Measurements from ENCODE around the gene AKAIN1.

AKAIN1 gene

GRCh38 chr18:5097116-5097703 lies 99.8 kb downstream of the AKAIN1 start:
- Histone ChIP-seq H4K20me1 (ENCODE audit: low read depth, low read length) (no peaks in the 10 kb centered on the region), H3K9ac (ENCODE audit: low read length) (no peak overlapping the region), H3K27ac (ENCODE audit: low read depth, low read length) (no peak overlapping the region), H3K9me3 (ENCODE audit: insufficient read depth, low read length) (no peaks in the 10 kb centered on the region), H3K79me2 (ENCODE audit: insufficient read depth, low read length) (no peaks in the 10 kb centered on the region), H3K4me2 (ENCODE audit: low read depth, low read length, poor library complexity, severe bottlenecking) (no peak overlapping the region), H3K27me3 (ENCODE audit: low read length) (no peaks in the 10 kb centered on the region), H3K4me3 (ENCODE audit: insufficient read depth, low read length, poor library complexity, severe bottlenecking) (no peak overlapping the region), H2AFZ (ENCODE audit: low read depth, low read length, severe bottlenecking) (no peak overlapping the region), H3K9me2 (replicated peaks; ENCODE audit: insufficient read depth, low read length) (no peaks in the 10 kb centered on the region), H3F3A (ENCODE audit: insufficient read depth) (no peaks in the 10 kb centered on the region), H3K36me3 (ENCODE audit: low read length) (no peaks in the 10 kb centered on the region)
- TF ChIP-seq EZH2phosphoT487 (conservative IDR thresholded peaks at IDR 0.05; ENCODE audit: low read length) = no peak

GRCh38 chr18:5095239-5095638 lies 101.8 kb downstream of the AKAIN1 start:
- Histone ChIP-seq H3K4me2 (ENCODE audit: low read depth, low read length, poor library complexity, severe bottlenecking) (no peak overlapping the region), H4K20me1 (ENCODE audit: low read depth, low read length) (no peaks in the 10 kb centered on the region), H3K9me3 (ENCODE audit: insufficient read depth, low read length) (no peaks in the 10 kb centered on the region), H3K9ac (ENCODE audit: low read length) (no peak overlapping the region), H2AFZ (ENCODE audit: low read depth, low read length, severe bottlenecking) (no peak overlapping the region), H3K4me3 (ENCODE audit: insufficient read depth, low read length, poor library complexity, severe bottlenecking) (no peak overlapping the region), H3K27ac (ENCODE audit: low read depth, low read length) (no peak overlapping the region), H3F3A (ENCODE audit: insufficient read depth) (no peaks in the 10 kb centered on the region), H3K9me2 (replicated peaks; ENCODE audit: insufficient read depth, low read length) (no peaks in the 10 kb centered on the region), H3K27me3 (ENCODE audit: low read length) (no peaks in the 10 kb centered on the region), H3K79me2 (ENCODE audit: insufficient read depth, low read length) (no peaks in the 10 kb centered on the region), H3K36me3 (ENCODE audit: low read length) (no peaks in the 10 kb centered on the region)
- no peak for TF ChIP-seq CTCF (IDR thresholded peaks at IDR 0.05; ENCODE audit: insufficient read depth, low read length, poor library complexity, severe bottlenecking)

- TF ChIP-seq CTCF (IDR thresholded peaks at IDR 0.05; ENCODE audit: insufficient read depth, low read length, poor library complexity, severe bottlenecking) (no peak), EZH2phosphoT487 (conservative IDR thresholded peaks at IDR 0.05; ENCODE audit: low read length) (no peak)
- Histone ChIP-seq H3K79me2 (ENCODE audit: insufficient read depth, low read length) (no peaks in the 10 kb centered on the region), H3K9me2 (replicated peaks; ENCODE audit: insufficient read depth, low read length) (no peaks in the 10 kb centered on the region), H3K9me3 (ENCODE audit: insufficient read depth, low read length) (no peaks in the 10 kb centered on the region), H3K9ac (ENCODE audit: low read length) (no peak overlapping the region), H3F3A (ENCODE audit: insufficient read depth) (no peaks in the 10 kb centered on the region), H3K27me3 (ENCODE audit: low read length) (no peaks in the 10 kb centered on the region), H3K36me3 (ENCODE audit: low read length) (no peaks in the 10 kb centered on the region), H2AFZ (ENCODE audit: low read depth, low read length, severe bottlenecking) (no peak overlapping the region), H3K4me2 (ENCODE audit: low read depth, low read length, poor library complexity, severe bottlenecking) (no peak overlapping the region), H3K4me3 (ENCODE audit: insufficient read depth, low read length, poor library complexity, severe bottlenecking) (no peak overlapping the region), H3K27ac (ENCODE audit: low read depth, low read length) (no peak overlapping the region), H4K20me1 (ENCODE audit: low read depth, low read length) (no peaks in the 10 kb centered on the region)
Observed at GRCh38 chr18:5093902-5094301, 103.2 kb downstream of the AKAIN1 start.

Data from SU-DHL-6 (cell line).